Measurements from ENCODE around the gene PITPNC1. TPM values are rescaled to one million over a fixed set of nuclear protein-coding genes. Genes with fewer than 3 reads are reported as not detected.

PITPNC1 gene
- total RNA-seq, 1 experiment from 2014 or later: 4.2 TPM

- no peak for DNase-seq
- H3K27me3 Mint-ChIP-seq (ENCODE audit: insufficient read depth, unreplicated experiment): peaks cover 3% of the 10 kb centered on the region
- CTCF ChIA-PET: no interaction called here
- Histone ChIP-seq H3K9me3 (no peaks in the 10 kb centered on the region), H3K27me3 (replicated peaks; ENCODE audit: control insufficient read depth, insufficient read depth, low read length) (no peaks in the 10 kb centered on the region), H3K4me3 (ENCODE audit: low read depth, low read length) (no peak overlapping the region), H3K4me1 (no peaks in the 10 kb centered on the region), H3K36me3 (ENCODE audit: control insufficient read depth, insufficient read depth, low read length) (no peaks in the 10 kb centered on the region)
- no peaks in the 10 kb centered on the region for H3K36me3 Mint-ChIP-seq (ENCODE audit: insufficient read depth, unreplicated experiment)
- no peaks in the 10 kb centered on the region for H3K9me3 Mint-ChIP-seq (ENCODE audit: unreplicated experiment)
- H3K27ac Mint-ChIP-seq (ENCODE audit: unreplicated experiment): no peak overlapping the region
- POLR2A ChIA-PET: no interaction called here
- intact Hi-C loops (cut with micrococcal nuclease; ENCODE audit: unreplicated experiment): no loop called here
- H3K4me3 Mint-ChIP-seq (ENCODE audit: unreplicated experiment): no peak overlapping the region
- TF ChIP-seq, protein P1, sequence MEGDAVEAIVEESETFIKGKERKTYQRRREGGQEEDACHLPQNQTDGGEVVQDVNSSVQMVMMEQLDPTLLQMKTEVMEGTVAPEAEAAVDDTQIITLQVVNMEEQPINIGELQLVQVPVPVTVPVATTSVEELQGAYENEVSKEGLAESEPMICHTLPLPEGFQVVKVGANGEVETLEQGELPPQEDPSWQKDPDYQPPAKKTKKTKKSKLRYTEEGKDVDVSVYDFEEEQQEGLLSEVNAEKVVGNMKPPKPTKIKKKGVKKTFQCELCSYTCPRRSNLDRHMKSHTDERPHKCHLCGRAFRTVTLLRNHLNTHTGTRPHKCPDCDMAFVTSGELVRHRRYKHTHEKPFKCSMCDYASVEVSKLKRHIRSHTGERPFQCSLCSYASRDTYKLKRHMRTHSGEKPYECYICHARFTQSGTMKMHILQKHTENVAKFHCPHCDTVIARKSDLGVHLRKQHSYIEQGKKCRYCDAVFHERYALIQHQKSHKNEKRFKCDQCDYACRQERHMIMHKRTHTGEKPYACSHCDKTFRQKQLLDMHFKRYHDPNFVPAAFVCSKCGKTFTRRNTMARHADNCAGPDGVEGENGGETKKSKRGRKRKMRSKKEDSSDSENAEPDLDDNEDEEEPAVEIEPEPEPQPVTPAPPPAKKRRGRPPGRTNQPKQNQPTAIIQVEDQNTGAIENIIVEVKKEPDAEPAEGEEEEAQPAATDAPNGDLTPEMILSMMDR (IDR thresholded peaks at IDR 0.05; ENCODE audit: insufficient read depth in 1 of 2, low read depth in 1 of 2, low read length in 1 of 2, severe bottlenecking in 1 of 2, unreplicated experiment in 1 of 2): no peak
- H3K4me1 Mint-ChIP-seq (ENCODE audit: low read depth, unreplicated experiment): peaks cover under 1% of the 10 kb centered on the region
- BruUV-seq (replicated peaks): no TSS peak
These were observed 61.6 kb downstream of the PITPNC1 start for GRCh38 chr17:67438667-67439066.

GRCh38 chr17:67439269-67439668 is 62.2 kb downstream of the PITPNC1 start:
- intact Hi-C loops (cut with micrococcal nuclease; ENCODE audit: unreplicated experiment): no loop called here
- Mint-ChIP-seq H3K4me1 (ENCODE audit: low read depth, unreplicated experiment) (no peaks in the 10 kb centered on the region), H3K36me3 (ENCODE audit: insufficient read depth, unreplicated experiment) (no peaks in the 10 kb centered on the region), H3K27ac (ENCODE audit: unreplicated experiment) (no peak overlapping the region), H3K9me3 (ENCODE audit: unreplicated experiment) (no peaks in the 10 kb centered on the region), H3K27me3 (ENCODE audit: insufficient read depth, unreplicated experiment) (peaks cover 3% of the 10 kb centered on the region), H3K4me3 (ENCODE audit: unreplicated experiment) (no peak overlapping the region)
- BruUV-seq (replicated peaks): no TSS peak
- DNase-seq: no peak
- H3K4me3 ChIP-seq (ENCODE audit: low read depth, low read length): no peak overlapping the region
- no peaks in the 10 kb centered on the region for H3K36me3 ChIP-seq (ENCODE audit: control insufficient read depth, insufficient read depth, low read length)
- H3K9me3 ChIP-seq: no peaks in the 10 kb centered on the region
- TF ChIP-seq, protein P1 (IDR thresholded peaks at IDR 0.05; ENCODE audit: insufficient read depth in 1 of 2, low read depth in 1 of 2, low read length in 1 of 2, severe bottlenecking in 1 of 2, unreplicated experiment in 1 of 2): no peak
- H3K27me3 ChIP-seq (replicated peaks; ENCODE audit: control insufficient read depth, insufficient read depth, low read length): no peaks in the 10 kb centered on the region
- H3K4me1 ChIP-seq: no peaks in the 10 kb centered on the region
- ChIA-PET POLR2A (no interaction called here), CTCF (no interaction called here)

GRCh38 chr17:67440277-67441051 is 63.4 kb downstream of the PITPNC1 start:
- Mint-ChIP-seq H3K36me3 (ENCODE audit: insufficient read depth, unreplicated experiment) (no peaks in the 10 kb centered on the region), H3K27ac (ENCODE audit: unreplicated experiment) (no peak overlapping the region), H3K9me3 (ENCODE audit: unreplicated experiment) (no peaks in the 10 kb centered on the region), H3K4me1 (ENCODE audit: low read depth, unreplicated experiment) (no peaks in the 10 kb centered on the region), H3K4me3 (ENCODE audit: unreplicated experiment) (no peak overlapping the region), H3K27me3 (ENCODE audit: insufficient read depth, unreplicated experiment) (peaks cover 3% of the 10 kb centered on the region)
- no peaks in the 10 kb centered on the region for H3K36me3 ChIP-seq (ENCODE audit: control insufficient read depth, insufficient read depth, low read length)
- CTCF ChIA-PET: no interaction called here
- no peaks in the 10 kb centered on the region for H3K27me3 ChIP-seq (replicated peaks; ENCODE audit: control insufficient read depth, insufficient read depth, low read length)
- intact Hi-C loops (cut with micrococcal nuclease; ENCODE audit: unreplicated experiment): no loop called here
- POLR2A ChIA-PET: no interaction called here
- H3K4me1 ChIP-seq: no peaks in the 10 kb centered on the region
- BruUV-seq (replicated peaks): no TSS peak
- DNase-seq: no peak
- no peak overlapping the region for H3K4me3 ChIP-seq (ENCODE audit: low read depth, low read length)
- H3K9me3 ChIP-seq: no peaks in the 10 kb centered on the region
- TF ChIP-seq, protein P1 (IDR thresholded peaks at IDR 0.05; ENCODE audit: insufficient read depth in 1 of 2, low read depth in 1 of 2, low read length in 1 of 2, severe bottlenecking in 1 of 2, unreplicated experiment in 1 of 2): no peak
